ENCODE measurements around the gene RASL12. TPM values are rescaled to one million over a fixed set of nuclear protein-coding genes. Genes with fewer than 3 reads are reported as not detected.

RASL12 gene
- total and polyA plus RNA-seq, 2 experiments from 2014 or later, result 4.6 to 6.4 TPM

GRCh38 chr15:65040461-65040860 lies 27.3 kb downstream of the RASL12 start:
- Histone ChIP-seq H3K79me2 (no peaks in the 10 kb centered on the region), H2AFZ (no peak overlapping the region), H3K4me2 (no peak overlapping the region), H3K9me2 (replicated peaks; ENCODE audit: insufficient read depth) (no peaks in the 10 kb centered on the region), H3K9me3 (ENCODE audit: low read depth) (no peaks in the 10 kb centered on the region), H4K20me1 (ENCODE audit: insufficient read depth, poor library complexity, severe bottlenecking) (no peaks in the 10 kb centered on the region), H3K27me3 (no peaks in the 10 kb centered on the region), H3K4me3 (no peak overlapping the region), H3K36me3 (replicated peaks; ENCODE audit: insufficient read depth, low read depth) (no peaks in the 10 kb centered on the region), H3K4me1 (ENCODE audit: insufficient read depth) (peaks cover 19% of the 10 kb centered on the region), H3K27ac (no peak overlapping the region)
- DNase-seq (ENCODE audit: low spot score), result no peak
- WGBS (ENCODE audit: low lambda C conversion rate, missing lambda C conversion rate), result 89% methylated on average over 6 of the region's 6 CpGs
- TF ChIP-seq EZH2 (IDR thresholded peaks at IDR 0.05; ENCODE audit: borderline replicate concordance), result no peak
- no peak for TF ChIP-seq CTCF (IDR thresholded peaks at IDR 0.05; ENCODE audit: poor library complexity)
- no peak for TF ChIP-seq EZH2phosphoT487 (IDR thresholded peaks at IDR 0.05; ENCODE audit: low read depth, severe bottlenecking, unreplicated experiment)

GRCh38 chr15:65038836-65039235 lies 29.0 kb downstream of the RASL12 start:
- Histone ChIP-seq H3K9me3 (ENCODE audit: low read depth) (no peaks in the 10 kb centered on the region), H3K36me3 (replicated peaks; ENCODE audit: insufficient read depth, low read depth) (no peaks in the 10 kb centered on the region), H3K27me3 (no peaks in the 10 kb centered on the region), H2AFZ (no peak overlapping the region), H3K4me2 (no peak overlapping the region), H3K79me2 (no peaks in the 10 kb centered on the region), H3K4me1 (ENCODE audit: insufficient read depth) (peaks cover 14% of the 10 kb centered on the region), H3K9me2 (replicated peaks; ENCODE audit: insufficient read depth) (no peaks in the 10 kb centered on the region), H4K20me1 (ENCODE audit: insufficient read depth, poor library complexity, severe bottlenecking) (no peaks in the 10 kb centered on the region), H3K27ac (no peak overlapping the region), H3K4me3 (no peak overlapping the region)
- DNase-seq (ENCODE audit: low spot score), result no peak
- TF ChIP-seq EZH2phosphoT487 (IDR thresholded peaks at IDR 0.05; ENCODE audit: low read depth, severe bottlenecking, unreplicated experiment), result no peak
- no peak for TF ChIP-seq CTCF (IDR thresholded peaks at IDR 0.05; ENCODE audit: poor library complexity)
- TF ChIP-seq EZH2 (IDR thresholded peaks at IDR 0.05; ENCODE audit: borderline replicate concordance), result no peak
- 74% methylated on average over 5 of the region's 5 CpGs for WGBS (ENCODE audit: low lambda C conversion rate, missing lambda C conversion rate)

GRCh38 chr15:65038428-65038827 lies 29.4 kb downstream of the RASL12 start:
- Histone ChIP-seq H3K27ac (no peak overlapping the region), H3K4me1 (ENCODE audit: insufficient read depth) (peaks cover 11% of the 10 kb centered on the region), H3K79me2 (no peaks in the 10 kb centered on the region), H2AFZ (no peak overlapping the region), H3K9me3 (ENCODE audit: low read depth) (no peaks in the 10 kb centered on the region), H3K36me3 (replicated peaks; ENCODE audit: insufficient read depth, low read depth) (no peaks in the 10 kb centered on the region), H3K9me2 (replicated peaks; ENCODE audit: insufficient read depth) (no peaks in the 10 kb centered on the region), H3K4me2 (no peak overlapping the region), H3K4me3 (no peak overlapping the region), H4K20me1 (ENCODE audit: insufficient read depth, poor library complexity, severe bottlenecking) (no peaks in the 10 kb centered on the region), H3K27me3 (no peaks in the 10 kb centered on the region)
- 97% methylated on average over 3 of the region's 3 CpGs for WGBS (ENCODE audit: low lambda C conversion rate, missing lambda C conversion rate)
- TF ChIP-seq EZH2phosphoT487 (IDR thresholded peaks at IDR 0.05; ENCODE audit: low read depth, severe bottlenecking, unreplicated experiment) (no peak), EZH2 (IDR thresholded peaks at IDR 0.05; ENCODE audit: borderline replicate concordance) (no peak), CTCF (IDR thresholded peaks at IDR 0.05; ENCODE audit: poor library complexity) (no peak)
- no peak for DNase-seq (ENCODE audit: low spot score)

DNA sequence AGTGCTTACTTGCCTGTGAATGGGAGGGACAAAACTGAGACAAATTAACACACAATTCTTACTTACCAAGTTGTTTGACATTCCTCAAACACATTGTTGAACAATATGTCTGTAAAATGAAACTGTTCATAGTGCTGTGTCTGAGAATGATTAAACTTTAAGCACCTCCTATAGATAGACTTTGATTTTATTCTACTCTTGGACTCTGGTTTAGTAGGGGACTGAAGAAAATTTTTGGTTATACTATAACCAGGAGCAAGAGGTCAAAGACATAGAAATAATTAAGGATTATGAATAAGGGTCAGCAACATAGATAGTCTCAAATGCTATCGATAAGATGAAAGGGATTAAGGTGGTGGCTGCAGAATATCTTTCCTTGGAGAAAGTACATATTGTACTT lies 30.5 kb downstream of the RASL12 start:
- H3K36me3 ChIP-seq (replicated peaks; ENCODE audit: insufficient read depth, low read depth), result no peaks in the 10 kb centered on the region
- H3K27me3 ChIP-seq, result no peaks in the 10 kb centered on the region
- no peak for DNase-seq (ENCODE audit: low spot score)
- no peaks in the 10 kb centered on the region for H4K20me1 ChIP-seq (ENCODE audit: insufficient read depth, poor library complexity, severe bottlenecking)
- whole genome bisulfite sequencing (ENCODE audit: low lambda C conversion rate, missing lambda C conversion rate), result 68% methylated on average over 1 of the region's 1 CpG
- H3K4me1 ChIP-seq (ENCODE audit: insufficient read depth), result peaks cover 10% of the 10 kb centered on the region
- H3K27ac ChIP-seq, result no peak overlapping the region
- TF ChIP-seq CTCF (IDR thresholded peaks at IDR 0.05; ENCODE audit: poor library complexity) (no peak), EZH2 (IDR thresholded peaks at IDR 0.05; ENCODE audit: borderline replicate concordance) (no peak), EZH2phosphoT487 (IDR thresholded peaks at IDR 0.05; ENCODE audit: low read depth, severe bottlenecking, unreplicated experiment) (no peak)
- no peaks in the 10 kb centered on the region for H3K9me3 ChIP-seq (ENCODE audit: low read depth)
- no peak overlapping the region for H2AFZ ChIP-seq
- H3K79me2 ChIP-seq, result no peaks in the 10 kb centered on the region
- H3K9me2 ChIP-seq (replicated peaks; ENCODE audit: insufficient read depth), result no peaks in the 10 kb centered on the region
- peak overlapping the region; percentile 13 for H3K4me2 ChIP-seq
- no peak overlapping the region for H3K4me3 ChIP-seq
